ENCODE results near the gene CLDN24.

The CLDN24 gene

GRCh38 chr4:183272384-183272783, 49.8 kb downstream of the CLDN24 start:
- Histone ChIP-seq H3K9ac (ENCODE audit: low read length) (no peak overlapping the region), H4K20me1 (ENCODE audit: low read depth, low read length) (no peaks in the 10 kb centered on the region), H3K79me2 (ENCODE audit: insufficient read depth, low read length) (no peaks in the 10 kb centered on the region), H3F3A (ENCODE audit: insufficient read depth) (no peaks in the 10 kb centered on the region), H3K27ac (ENCODE audit: low read depth, low read length) (no peak overlapping the region), H3K4me2 (ENCODE audit: low read depth, low read length, poor library complexity, severe bottlenecking) (no peak overlapping the region), H3K27me3 (ENCODE audit: low read length) (no peaks in the 10 kb centered on the region), H2AFZ (ENCODE audit: low read depth, low read length, severe bottlenecking) (no peak overlapping the region), H3K4me3 (ENCODE audit: insufficient read depth, low read length, poor library complexity, severe bottlenecking) (no peak overlapping the region), H3K9me2 (replicated peaks; ENCODE audit: insufficient read depth, low read length) (no peaks in the 10 kb centered on the region), H3K36me3 (ENCODE audit: low read length) (no peaks in the 10 kb centered on the region), H3K9me3 (ENCODE audit: insufficient read depth, low read length) (peaks cover 3% of the 10 kb centered on the region; the same call in 1 of the 2 replicates)
- TF ChIP-seq CTCF (IDR thresholded peaks at IDR 0.05; ENCODE audit: insufficient read depth, low read length, poor library complexity, severe bottlenecking) (no peak), EZH2phosphoT487 (conservative IDR thresholded peaks at IDR 0.05; ENCODE audit: low read length) (no peak)

All from SU-DHL-6 (cell line).